GM20000 (cell line): Measurements from ENCODE around the gene PIK3C3.
A peak's percentile ranks its signal among the peaks of the same experiment; 100 is the strongest.

Experiments used
- DNase-seq: peaks from one replicate; pipeline ENCODE4 v3.0.0; 2012; ENCODE audit warnings: low spot score
- CTCF ChIP-seq: IDR thresholded peaks from 2 replicates; pipeline ENCODE4 v1.5.1; 2012; ENCODE audit warnings: mild to moderate bottlenecking, control low read depth; ENCODE audit errors: extremely low read depth, missing control alignments

Gene PIK3C3

GRCh38 chr18:41923446-41923845, 31.6 kb upstream of the PIK3C3 start:
- no peak for TF ChIP-seq CTCF
- DNase-seq: no peak

- no peak for TF ChIP-seq CTCF
- no peak for DNase-seq
Measured at GRCh38 chr18:41928581-41928980, 26.5 kb upstream of the PIK3C3 start.

GRCh38 chr18:41932899-41933298, 22.1 kb upstream of the PIK3C3 start:
- no peak for DNase-seq
- TF ChIP-seq CTCF: no peak

- DNase-seq: no peak
- no peak for TF ChIP-seq CTCF
Measured at GRCh38 chr18:41933778-41934177, 21.3 kb upstream of the PIK3C3 start.

- no peak for TF ChIP-seq CTCF
- peak; percentile 11 for DNase-seq
Measured at GRCh38 chr18:41936471-41937134, 18.4 kb upstream of the PIK3C3 start.

GRCh38 chr18:41938445-41938844, 16.6 kb upstream of the PIK3C3 start:
- no peak for TF ChIP-seq CTCF
- DNase-seq: no peak

- no peak for DNase-seq
- TF ChIP-seq CTCF: no peak
Measured at GRCh38 chr18:41939326-41939725, 15.7 kb upstream of the PIK3C3 start.
